K562 (cell line): Measurements from ENCODE around the gene CD48.

ENCODE experiments used
- HNRNPL ChIP-seq: fragments of 200-400 bp; formaldehyde crosslinking; IDR thresholded peaks from 2 replicates; pipeline ENCODE4 v1.6.1; 2017; ENCODE audit warnings: low read depth, mild to moderate bottlenecking, low read length
- NFIC ChIP-seq: fragments of 450-650 bp; IDR thresholded peaks from 2 replicates; pipeline ENCODE4 v1.6.1; 2017; ENCODE audit warnings: mild to moderate bottlenecking, inconsistent platforms
- TF ChIP-seq, protein P1 (sequence below), 3 experiments: IDR thresholded peaks in 2 of 3; conservative IDR thresholded peaks in 1 of 3; 2 replicates each; pipeline ENCODE4 v1.5.1; 2011 to 2012; ENCODE audit warnings: low read length in 3 of 3, mild to moderate bottlenecking in 3 of 3, control low read depth in 2 of 3, improper control_type of control experiment in 1 of 3, inconsistent platforms in 1 of 3, low read depth in 1 of 3, mixed read lengths in 1 of 3, moderate library complexity in 1 of 3; ENCODE audit not compliant: insufficient read depth in 2 of 3
- TF ChIP-seq, protein P2 (sequence below): sonication (generic); formaldehyde crosslinking; IDR thresholded peaks from 2 replicates; pipeline ENCODE4 v1.9.0; 2022; ENCODE audit warnings: mild to moderate bottlenecking, missing genetic modification reagents
- TF ChIP-seq, protein P3 (sequence below): fragments of 450-650 bp; IDR thresholded peaks from 2 replicates; pipeline ENCODE4 v1.6.1; 2017; ENCODE audit warnings: mild to moderate bottlenecking, moderate library complexity

DNA sequence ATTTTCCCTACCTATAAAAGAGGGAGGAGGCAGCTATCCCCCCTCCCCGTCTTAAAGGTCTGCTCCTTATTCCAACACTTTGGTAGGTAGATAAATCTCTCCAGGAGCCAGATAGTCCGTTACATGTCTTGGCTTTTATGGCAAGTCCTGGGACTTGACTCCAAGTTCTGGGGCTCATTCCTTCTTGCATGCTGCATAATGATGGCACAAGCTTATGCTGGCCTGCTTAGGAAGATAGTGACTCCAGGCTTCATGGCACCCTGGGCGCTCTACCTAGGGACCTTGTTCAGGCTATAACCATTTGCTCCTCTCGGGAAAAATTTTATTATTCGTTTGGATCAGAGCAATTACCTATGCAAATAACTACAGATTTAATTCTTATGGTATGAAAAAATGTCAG is 68.5 kb downstream of the CD48 start:
- TF ChIP-seq, protein P1, sequence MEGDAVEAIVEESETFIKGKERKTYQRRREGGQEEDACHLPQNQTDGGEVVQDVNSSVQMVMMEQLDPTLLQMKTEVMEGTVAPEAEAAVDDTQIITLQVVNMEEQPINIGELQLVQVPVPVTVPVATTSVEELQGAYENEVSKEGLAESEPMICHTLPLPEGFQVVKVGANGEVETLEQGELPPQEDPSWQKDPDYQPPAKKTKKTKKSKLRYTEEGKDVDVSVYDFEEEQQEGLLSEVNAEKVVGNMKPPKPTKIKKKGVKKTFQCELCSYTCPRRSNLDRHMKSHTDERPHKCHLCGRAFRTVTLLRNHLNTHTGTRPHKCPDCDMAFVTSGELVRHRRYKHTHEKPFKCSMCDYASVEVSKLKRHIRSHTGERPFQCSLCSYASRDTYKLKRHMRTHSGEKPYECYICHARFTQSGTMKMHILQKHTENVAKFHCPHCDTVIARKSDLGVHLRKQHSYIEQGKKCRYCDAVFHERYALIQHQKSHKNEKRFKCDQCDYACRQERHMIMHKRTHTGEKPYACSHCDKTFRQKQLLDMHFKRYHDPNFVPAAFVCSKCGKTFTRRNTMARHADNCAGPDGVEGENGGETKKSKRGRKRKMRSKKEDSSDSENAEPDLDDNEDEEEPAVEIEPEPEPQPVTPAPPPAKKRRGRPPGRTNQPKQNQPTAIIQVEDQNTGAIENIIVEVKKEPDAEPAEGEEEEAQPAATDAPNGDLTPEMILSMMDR (IDR thresholded peaks at IDR 0.05 in 2 of 3, conservative IDR thresholded peaks at IDR 0.05 in 1 of 3; ENCODE audit: insufficient read depth in 2 of 3, low read depth in 1 of 3, low read length in 3 of 3): no peak
- TF ChIP-seq, protein P2, sequence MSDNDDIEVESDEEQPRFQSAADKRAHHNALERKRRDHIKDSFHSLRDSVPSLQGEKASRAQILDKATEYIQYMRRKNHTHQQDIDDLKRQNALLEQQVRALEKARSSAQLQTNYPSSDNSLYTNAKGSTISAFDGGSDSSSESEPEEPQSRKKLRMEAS (CRISPR knock-in tag): no peak
- TF ChIP-seq NFIC (no peak), HNRNPL (no peak)
- TF ChIP-seq, protein P3, sequence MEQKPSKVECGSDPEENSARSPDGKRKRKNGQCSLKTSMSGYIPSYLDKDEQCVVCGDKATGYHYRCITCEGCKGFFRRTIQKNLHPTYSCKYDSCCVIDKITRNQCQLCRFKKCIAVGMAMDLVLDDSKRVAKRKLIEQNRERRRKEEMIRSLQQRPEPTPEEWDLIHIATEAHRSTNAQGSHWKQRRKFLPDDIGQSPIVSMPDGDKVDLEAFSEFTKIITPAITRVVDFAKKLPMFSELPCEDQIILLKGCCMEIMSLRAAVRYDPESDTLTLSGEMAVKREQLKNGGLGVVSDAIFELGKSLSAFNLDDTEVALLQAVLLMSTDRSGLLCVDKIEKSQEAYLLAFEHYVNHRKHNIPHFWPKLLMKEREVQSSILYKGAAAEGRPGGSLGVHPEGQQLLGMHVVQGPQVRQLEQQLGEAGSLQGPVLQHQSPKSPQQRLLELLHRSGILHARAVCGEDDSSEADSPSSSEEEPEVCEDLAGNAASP: no peak
